ENCODE measurements around the gene SPTBN1. TPM values are rescaled to one million over a fixed set of nuclear protein-coding genes. Genes with fewer than 3 reads are reported as not detected.

Gene SPTBN1
- total RNA-seq, 4 donors from 2014 or later = 353 to 606 (median 498) TPM

DNA sequence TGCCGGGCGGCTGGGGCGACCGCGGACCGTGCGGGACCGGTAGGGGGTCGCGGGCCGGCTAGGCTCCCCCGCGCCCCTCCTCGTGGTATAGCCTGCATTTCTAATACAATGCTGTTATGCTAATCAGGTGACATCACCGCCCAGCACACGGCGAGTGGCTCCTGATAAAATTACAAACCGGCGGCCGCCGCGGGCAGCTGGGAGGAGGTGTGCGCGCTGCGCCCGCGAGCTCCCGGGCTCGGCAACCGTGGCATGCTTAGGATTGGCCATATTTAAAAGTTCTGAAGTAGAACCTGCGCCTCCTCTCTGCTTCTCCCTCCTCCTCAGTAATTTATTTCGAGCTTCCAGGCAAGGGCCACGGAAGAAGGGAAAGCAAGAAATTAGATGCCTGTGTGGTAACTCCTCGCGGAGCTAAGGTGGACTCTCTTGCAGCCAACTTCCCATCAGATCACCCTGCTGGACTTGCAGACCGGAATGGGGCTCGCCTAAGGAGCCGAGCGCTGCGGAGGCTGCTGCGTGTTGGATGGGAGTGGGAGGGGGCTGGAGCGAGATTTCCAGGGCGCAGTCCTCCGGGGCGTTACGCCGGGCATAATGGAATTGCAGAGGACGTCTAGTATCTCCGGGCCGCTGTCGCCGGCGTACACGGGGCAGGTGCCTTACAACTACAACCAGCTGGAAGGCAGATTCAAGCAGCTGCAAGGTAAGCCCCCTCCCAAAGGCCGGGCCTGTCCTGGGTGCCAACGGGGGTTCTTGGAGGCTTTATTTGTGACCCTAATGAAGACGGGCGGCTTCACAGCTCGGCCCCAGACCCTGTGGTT, 102.3 kb downstream of the SPTBN1 start:
- H3K27ac ChIP-seq = peak overlapping the region; percentile 41 to 92 (median 87)
- H3K36me3 ChIP-seq = no peaks in the 10 kb centered on the region
- no peaks in the 10 kb centered on the region for H3K9me3 ChIP-seq
- no peaks in the 10 kb centered on the region for H3K27me3 ChIP-seq
- 0 to 13% methylated on average over 1 to 19 of the region's 59 CpGs for WGBS, 2 donors (ENCODE audit: low coverage in 1 of 2)
- TF ChIP-seq, protein P1, sequence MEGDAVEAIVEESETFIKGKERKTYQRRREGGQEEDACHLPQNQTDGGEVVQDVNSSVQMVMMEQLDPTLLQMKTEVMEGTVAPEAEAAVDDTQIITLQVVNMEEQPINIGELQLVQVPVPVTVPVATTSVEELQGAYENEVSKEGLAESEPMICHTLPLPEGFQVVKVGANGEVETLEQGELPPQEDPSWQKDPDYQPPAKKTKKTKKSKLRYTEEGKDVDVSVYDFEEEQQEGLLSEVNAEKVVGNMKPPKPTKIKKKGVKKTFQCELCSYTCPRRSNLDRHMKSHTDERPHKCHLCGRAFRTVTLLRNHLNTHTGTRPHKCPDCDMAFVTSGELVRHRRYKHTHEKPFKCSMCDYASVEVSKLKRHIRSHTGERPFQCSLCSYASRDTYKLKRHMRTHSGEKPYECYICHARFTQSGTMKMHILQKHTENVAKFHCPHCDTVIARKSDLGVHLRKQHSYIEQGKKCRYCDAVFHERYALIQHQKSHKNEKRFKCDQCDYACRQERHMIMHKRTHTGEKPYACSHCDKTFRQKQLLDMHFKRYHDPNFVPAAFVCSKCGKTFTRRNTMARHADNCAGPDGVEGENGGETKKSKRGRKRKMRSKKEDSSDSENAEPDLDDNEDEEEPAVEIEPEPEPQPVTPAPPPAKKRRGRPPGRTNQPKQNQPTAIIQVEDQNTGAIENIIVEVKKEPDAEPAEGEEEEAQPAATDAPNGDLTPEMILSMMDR (IDR thresholded peaks at IDR 0.05) = no peak
- TF ChIP-seq POLR2A (IDR thresholded peaks at IDR 0.05) (no peak), POLR2AphosphoS5 (IDR thresholded peaks at IDR 0.05) (no peak), EP300 (IDR thresholded peaks at IDR 0.05) (no peak)
- H3K4me3 ChIP-seq = peak overlapping the region; percentile 33 to 56
- H3K4me1 ChIP-seq = peaks cover 19 to 90% (median 33%) of the 10 kb centered on the region in 3 donors
- no peak for ATAC-seq

DNA sequence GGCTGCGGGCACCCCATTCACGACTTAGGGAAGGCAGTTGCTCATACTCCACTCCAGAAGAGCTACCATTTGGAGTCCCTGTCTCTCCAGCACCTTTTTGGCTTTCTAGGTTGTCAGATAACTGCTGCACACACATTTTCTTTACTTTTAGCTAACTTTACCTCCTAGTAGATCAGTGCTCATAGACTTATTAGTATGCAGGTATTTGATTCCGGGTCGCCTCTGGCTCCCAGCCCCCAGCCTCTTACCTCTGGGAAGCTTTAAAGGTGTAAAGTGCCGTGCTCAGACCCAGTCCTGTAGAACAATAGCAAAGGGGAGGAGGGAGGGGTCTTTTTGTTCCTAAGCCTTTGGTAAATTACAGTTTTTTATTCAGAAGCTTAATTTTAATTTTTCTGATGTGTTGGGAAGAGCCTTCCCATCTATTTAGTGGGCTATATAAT, 102.9 kb downstream of the SPTBN1 start:
- 59 to 86% methylated on average over 1 to 3 of the region's 5 CpGs for WGBS, 2 donors (ENCODE audit: low coverage in 1 of 2)
- H3K27ac ChIP-seq = peak overlapping the region; percentile 41 to 92 (median 87)
- no peaks in the 10 kb centered on the region for H3K36me3 ChIP-seq
- H3K27me3 ChIP-seq = no peaks in the 10 kb centered on the region
- TF ChIP-seq EP300 (IDR thresholded peaks at IDR 0.05) (no peak), POLR2A (IDR thresholded peaks at IDR 0.05) (no peak), POLR2AphosphoS5 (IDR thresholded peaks at IDR 0.05) (no peak)
- TF ChIP-seq, protein P1 (IDR thresholded peaks at IDR 0.05) = no peak
- H3K9me3 ChIP-seq = no peaks in the 10 kb centered on the region
- peak overlapping the region; percentile 33 to 56 for H3K4me3 ChIP-seq
- peaks cover 19 to 89% (median 32%) of the 10 kb centered on the region in 3 donors for H3K4me1 ChIP-seq
- no peak for ATAC-seq

DNA sequence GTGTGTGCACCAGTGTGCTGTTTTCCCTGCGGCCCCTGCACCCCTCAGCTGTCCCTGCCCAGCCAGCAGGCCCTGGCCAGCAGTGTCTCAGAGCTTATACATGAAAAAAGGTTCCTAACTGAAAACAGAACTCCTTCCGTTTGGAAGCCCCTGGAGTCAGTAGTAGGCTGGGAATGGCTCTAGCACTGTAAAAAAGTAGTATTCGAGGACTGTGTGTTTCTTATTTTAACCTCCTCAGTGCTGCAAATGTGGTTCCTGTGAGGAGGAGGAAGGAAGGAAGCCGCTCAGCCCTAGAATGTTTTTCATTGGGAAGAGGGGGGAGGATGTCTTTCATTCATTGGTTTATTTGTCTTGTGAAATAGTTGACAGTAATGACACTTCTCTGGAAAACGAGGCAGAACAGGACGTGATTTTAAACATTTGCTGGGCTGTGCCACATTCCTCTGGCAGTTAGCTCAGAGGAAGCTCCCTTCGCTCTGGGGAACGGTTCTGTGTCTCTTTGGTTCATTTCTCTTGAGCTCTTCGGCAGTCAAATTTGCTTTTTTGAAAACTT, 103.5 kb downstream of the SPTBN1 start:
- H3K27ac ChIP-seq = peak overlapping the region; percentile 41 to 92 (median 87)
- peak; percentile 80 for TF ChIP-seq POLR2AphosphoS5 (IDR thresholded peaks at IDR 0.05)
- peak; percentile 25 to 45 for TF ChIP-seq POLR2A (IDR thresholded peaks at IDR 0.05)
- TF ChIP-seq, protein P1 (IDR thresholded peaks at IDR 0.05) = no peak
- no peak for TF ChIP-seq EP300 (IDR thresholded peaks at IDR 0.05)
- no peaks in the 10 kb centered on the region for H3K9me3 ChIP-seq
- peak; percentile 75 for ATAC-seq
- peak overlapping the region; percentile 33 to 56 for H3K4me3 ChIP-seq
- H3K4me1 ChIP-seq = peaks cover 19 to 89% (median 31%) of the 10 kb centered on the region in 3 donors
- 0 to 10% methylated on average over 7 to 9 of the region's 9 CpGs for WGBS, 2 donors (ENCODE audit: low coverage in 1 of 2)
- H3K36me3 ChIP-seq = no peaks in the 10 kb centered on the region
- no peaks in the 10 kb centered on the region for H3K27me3 ChIP-seq

GRCh38 chr2:54560146-54560881, 104.2 kb downstream of the SPTBN1 start:
- no peaks in the 10 kb centered on the region for H3K27me3 ChIP-seq
- peak overlapping the region; percentile 33 to 56 for H3K4me3 ChIP-seq
- no peaks in the 10 kb centered on the region for H3K9me3 ChIP-seq
- WGBS, 2 donors (ENCODE audit: low coverage in 1 of 2) = 12 to 20% methylated on average over 7 to 15 of the region's 19 CpGs
- peak overlapping the region; percentile 41 to 92 (median 87) for H3K27ac ChIP-seq
- peaks cover 19 to 89% (median 31%) of the 10 kb centered on the region in 3 donors for H3K4me1 ChIP-seq
- TF ChIP-seq, protein P1 (IDR thresholded peaks at IDR 0.05) = peak in 2 of 4 experiments; percentile 26 to 27
- no peak for TF ChIP-seq POLR2A (IDR thresholded peaks at IDR 0.05)
- no peaks in the 10 kb centered on the region for H3K36me3 ChIP-seq
- peak; percentile 81 for ATAC-seq

Data from gastroesophageal sphincter (tissue), 4 donors.